HEK293T (cell line): Measurements from ENCODE around the gene PLA2G4B.

Experiments used
- CTCF ChIA-PET: fragments of 350-600 bp; formaldehyde crosslinking; extraction: SDS; loops from one replicate; lab custom pipeline; 2021; ENCODE audit warnings: antibody characterized with exemption, inconsistent platforms; lab: Yijun Ruan, JAX
- POLR2A ChIA-PET: fragments of 350-600 bp; formaldehyde crosslinking; extraction: SDS; loops from one replicate; lab custom pipeline; 2020; ENCODE audit warnings: antibody characterized with exemption, inconsistent platforms; lab: Yijun Ruan, JAX
- DNase-seq: peaks from one replicate; pipeline ENCODE4 v3.0.0; 2012; ENCODE audit warnings: mixed read lengths; ENCODE audit errors: extremely low spot score
- ARNT ChIP-seq: fragments of 450-650 bp; IDR thresholded peaks from 2 replicates; pipeline ENCODE4 v1.6.1; 2017; ENCODE audit warnings: mild to moderate bottlenecking
- BHLHE40 ChIP-seq: fragments of 450-650 bp; IDR thresholded peaks from 2 replicates; pipeline ENCODE4 v1.6.1; 2016; ENCODE audit warnings: mild to moderate bottlenecking, moderate library complexity, borderline replicate concordance
- CTBP1 ChIP-seq: fragments of 450-650 bp; IDR thresholded peaks from 2 replicates; pipeline ENCODE4 v1.6.1; 2016; ENCODE audit warnings: borderline replicate concordance
- ELF4 ChIP-seq: fragments of 450-650 bp; IDR thresholded peaks from 2 replicates; pipeline ENCODE4 v1.6.1; 2017; ENCODE audit warnings: antibody characterized with exemption
- FOXA1 ChIP-seq: fragments of 450-650 bp; IDR thresholded peaks from 2 replicates; pipeline ENCODE4 v1.6.1; 2016; ENCODE audit warnings: mild to moderate bottlenecking
- FOXK2 ChIP-seq: fragments of 450-650 bp; IDR thresholded peaks from 2 replicates; pipeline ENCODE4 v1.6.1; 2016; ENCODE audit warnings: mild to moderate bottlenecking
- FOXM1 ChIP-seq: fragments of 450-650 bp; IDR thresholded peaks from 2 replicates; pipeline ENCODE4 v1.6.1; 2017; ENCODE audit warnings: mild to moderate bottlenecking, borderline replicate concordance
- HDGF ChIP-seq: fragments of 450-650 bp; IDR thresholded peaks from 2 replicates; pipeline ENCODE4 v1.6.1; 2017; ENCODE audit warnings: antibody characterized with exemption, borderline replicate concordance
- L3MBTL2 ChIP-seq: fragments of 450-650 bp; conservative IDR thresholded peaks from 2 replicates; pipeline ENCODE4 v1.6.1; 2016; ENCODE audit warnings: mild to moderate bottlenecking
- LEF1 ChIP-seq: fragments of 450-650 bp; IDR thresholded peaks from 2 replicates; pipeline ENCODE4 v1.6.1; 2017; ENCODE audit warnings: mild to moderate bottlenecking, borderline replicate concordance
- NFRKB ChIP-seq: fragments of 450-650 bp; IDR thresholded peaks from 2 replicates; pipeline ENCODE4 v1.6.1; 2016; ENCODE audit warnings: mild to moderate bottlenecking, moderate library complexity
- PKNOX1 ChIP-seq: fragments of 450-650 bp; IDR thresholded peaks from 2 replicates; pipeline ENCODE4 v1.6.1; 2016
- SP1 ChIP-seq: fragments of 450-650 bp; IDR thresholded peaks from 2 replicates; pipeline ENCODE4 v1.6.1; 2017
- SUZ12 ChIP-seq: fragments of 450-650 bp; IDR thresholded peaks from 2 replicates; pipeline ENCODE4 v1.6.1; 2016; ENCODE audit warnings: mild to moderate bottlenecking
- TARDBP ChIP-seq: fragments of 450-650 bp; IDR thresholded peaks from 2 replicates; pipeline ENCODE4 v1.6.1; 2016
- ZNF384 ChIP-seq: fragments of 450-650 bp; IDR thresholded peaks from 2 replicates; pipeline ENCODE4 v1.6.1; 2016

PLA2G4B gene

DNA sequence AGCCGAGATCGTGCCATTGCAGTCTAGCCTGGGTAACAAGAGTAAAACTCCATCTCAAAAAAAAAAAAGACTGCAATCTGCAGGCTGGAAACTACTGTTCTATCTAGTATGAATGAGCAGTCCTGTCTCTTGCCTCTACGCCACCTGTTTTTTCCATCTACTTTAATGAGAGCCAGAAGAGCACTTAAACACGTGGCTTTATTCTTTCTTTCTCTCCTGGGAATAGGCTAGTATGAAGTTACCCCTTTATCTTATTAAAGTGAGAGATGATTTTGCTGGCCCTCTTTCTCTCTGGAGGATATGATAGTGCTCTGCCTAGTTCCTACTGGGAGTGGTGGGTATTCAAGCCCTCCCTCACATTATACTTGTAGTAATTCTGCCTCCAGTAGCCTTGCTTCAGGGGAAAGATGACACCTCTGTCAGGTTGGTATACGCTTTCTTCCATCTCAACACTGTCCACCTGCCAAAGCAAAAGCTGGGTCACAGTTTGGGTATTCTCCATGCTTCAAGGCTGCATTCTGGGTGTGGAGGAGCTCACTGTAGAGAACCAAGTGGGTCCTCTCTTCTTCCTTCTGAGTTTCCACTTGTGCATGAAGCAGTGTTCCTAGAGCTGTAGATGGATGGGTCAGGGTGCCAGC, 46.5 kb upstream of the PLA2G4B start:
- POLR2A ChIA-PET: interaction anchor here (1.6 kb wide), 1 partner anchor 14 kb away, joined by 3 read pairs; no protein-coding TSS in a partner anchor

DNA sequence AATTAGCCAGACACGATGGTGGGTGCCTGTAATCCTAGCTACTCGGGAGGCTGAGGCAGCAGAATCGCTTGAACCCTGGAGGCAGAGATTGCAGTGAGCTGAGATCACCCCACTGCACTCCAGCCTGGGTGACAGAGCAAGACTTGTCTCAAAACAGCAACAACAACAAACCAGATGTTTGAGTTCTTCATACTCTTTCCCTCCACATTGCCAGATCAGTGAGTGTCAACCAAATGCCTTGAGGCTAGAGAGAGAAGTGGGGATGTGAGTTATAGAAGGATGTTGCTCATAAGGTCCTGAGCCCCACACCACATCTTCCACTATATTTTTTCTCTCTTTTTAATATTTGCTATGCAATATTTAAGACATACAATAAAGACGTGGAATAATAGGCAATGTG, 44.6 kb upstream of the PLA2G4B start:
- ChIA-PET POLR2A (interaction anchor here (1.6 kb wide), 1 partner anchor 12 kb away, joined by 3 read pairs; no protein-coding TSS in a partner anchor), CTCF (interaction anchor here (2.3 kb wide), 1 partner anchor 19 kb away, joined by 5 read pairs; the partner anchor contains the start of gene MAPKBP1)
- DNase-seq: no peak
- TF ChIP-seq ZNF384: no peak
- no peak for TF ChIP-seq LEF1

More for the DNA sequence above, 46.5 kb upstream of the PLA2G4B start:
- TF ChIP-seq L3MBTL2 (no peak), ELF4 (no peak), ARNT (no peak), TARDBP (no peak), FOXM1 (no peak), CTBP1 (no peak), SUZ12 (no peak), ZNF384 (no peak), BHLHE40 (no peak), PKNOX1 (no peak), FOXA1 (no peak), LEF1 (no peak), SP1 (no peak), FOXK2 (no peak), HDGF (no peak)
- no peak for DNase-seq
- CTCF ChIA-PET: interaction anchor here (0.7 kb wide), 1 partner anchor 329 kb away, joined by 3 read pairs; no protein-coding TSS in a partner anchor

GRCh38 chr15:41795996-41796856, 42.4 kb upstream of the PLA2G4B start:
- no peak for DNase-seq
- ChIA-PET POLR2A (no interaction called here), CTCF (interaction anchor here (0.6 to 0.9 kb wide), 2 partner anchors 16 to 193 kb away, joined by 3 to 4 read pairs; no protein-coding TSS in a partner anchor)
- no peak for TF ChIP-seq BHLHE40

DNA sequence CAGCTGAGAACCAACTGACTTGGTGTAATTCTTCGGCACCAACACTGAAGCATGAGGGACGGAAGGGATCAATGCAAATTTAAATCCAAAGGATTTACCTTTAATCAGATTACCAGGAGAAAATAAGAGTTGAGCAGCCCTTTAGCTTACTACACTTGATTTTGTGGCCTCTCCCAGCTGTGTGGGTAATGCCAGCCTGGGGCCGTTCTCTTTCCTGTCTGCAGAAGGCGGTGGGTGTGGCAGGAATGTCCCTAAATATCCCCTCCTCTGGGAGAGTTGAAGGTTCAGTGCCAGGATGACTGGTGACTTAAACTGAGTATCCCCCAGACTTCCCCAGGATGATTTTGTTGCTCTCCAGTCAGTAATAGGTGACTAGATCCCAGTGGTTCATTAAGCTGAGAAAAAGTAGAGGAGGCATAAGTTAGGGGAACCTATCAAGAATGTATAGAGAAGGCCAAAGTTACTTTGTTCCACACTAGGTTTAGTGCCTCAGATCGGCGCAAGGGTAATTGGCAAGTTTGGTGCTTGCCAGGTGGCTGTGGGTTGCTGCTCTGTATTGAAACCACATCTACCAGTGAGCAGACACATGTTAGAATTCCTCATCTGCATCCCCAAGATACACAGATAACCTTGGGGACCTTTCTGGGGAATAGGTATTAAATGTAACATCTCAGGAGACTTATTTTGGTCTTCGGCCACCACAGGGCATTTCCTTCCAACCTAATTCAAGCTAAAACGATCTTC, 41.3 kb upstream of the PLA2G4B start:
- CTCF ChIA-PET: interaction anchor here (1.0 kb wide), 1 partner anchor 13 kb away, joined by 5 read pairs; no protein-coding TSS in a partner anchor
- POLR2A ChIA-PET: no interaction called here
- TF ChIP-seq LEF1 (no peak), SUZ12 (no peak), ZNF384 (no peak), CTBP1 (no peak), ELF4 (no peak), FOXA1 (no peak), PKNOX1 (no peak), NFRKB (no peak), TARDBP (no peak), HDGF (no peak), FOXM1 (no peak), BHLHE40 (no peak)
- DNase-seq: no peak

GRCh38 chr15:41798607-41799487, 39.8 kb upstream of the PLA2G4B start:
- ChIA-PET CTCF (no interaction called here), POLR2A (no interaction called here)
- no peak for TF ChIP-seq FOXM1
- TF ChIP-seq NFRKB: no peak
- TF ChIP-seq BHLHE40: no peak
- no peak for TF ChIP-seq SUZ12
- no peak for TF ChIP-seq FOXK2
- DNase-seq: no peak

- DNase-seq: no peak
- CTCF ChIA-PET: interaction anchor here (0.6 kb wide), 1 partner anchor 285 kb away, joined by 3 read pairs; no protein-coding TSS in a partner anchor
- TF ChIP-seq BHLHE40 (no peak), ZNF384 (no peak)
- POLR2A ChIA-PET: no interaction called here
These were observed 39.2 kb upstream of the PLA2G4B start for GRCh38 chr15:41799488-41799805.
